ENCODE data around the gene TGFBR3L.

The TGFBR3L gene

GRCh38 chr19:7965259-7965841 is 50.7 kb downstream of the TGFBR3L start:
- TF ChIP-seq, protein P1, sequence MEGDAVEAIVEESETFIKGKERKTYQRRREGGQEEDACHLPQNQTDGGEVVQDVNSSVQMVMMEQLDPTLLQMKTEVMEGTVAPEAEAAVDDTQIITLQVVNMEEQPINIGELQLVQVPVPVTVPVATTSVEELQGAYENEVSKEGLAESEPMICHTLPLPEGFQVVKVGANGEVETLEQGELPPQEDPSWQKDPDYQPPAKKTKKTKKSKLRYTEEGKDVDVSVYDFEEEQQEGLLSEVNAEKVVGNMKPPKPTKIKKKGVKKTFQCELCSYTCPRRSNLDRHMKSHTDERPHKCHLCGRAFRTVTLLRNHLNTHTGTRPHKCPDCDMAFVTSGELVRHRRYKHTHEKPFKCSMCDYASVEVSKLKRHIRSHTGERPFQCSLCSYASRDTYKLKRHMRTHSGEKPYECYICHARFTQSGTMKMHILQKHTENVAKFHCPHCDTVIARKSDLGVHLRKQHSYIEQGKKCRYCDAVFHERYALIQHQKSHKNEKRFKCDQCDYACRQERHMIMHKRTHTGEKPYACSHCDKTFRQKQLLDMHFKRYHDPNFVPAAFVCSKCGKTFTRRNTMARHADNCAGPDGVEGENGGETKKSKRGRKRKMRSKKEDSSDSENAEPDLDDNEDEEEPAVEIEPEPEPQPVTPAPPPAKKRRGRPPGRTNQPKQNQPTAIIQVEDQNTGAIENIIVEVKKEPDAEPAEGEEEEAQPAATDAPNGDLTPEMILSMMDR (IDR thresholded peaks at IDR 0.05; ENCODE audit: borderline replicate concordance, insufficient read depth, low read depth, low read length): no peak
- H3K4me3 ChIP-seq (ENCODE audit: low read depth, low read length): no peak overlapping the region

DNA sequence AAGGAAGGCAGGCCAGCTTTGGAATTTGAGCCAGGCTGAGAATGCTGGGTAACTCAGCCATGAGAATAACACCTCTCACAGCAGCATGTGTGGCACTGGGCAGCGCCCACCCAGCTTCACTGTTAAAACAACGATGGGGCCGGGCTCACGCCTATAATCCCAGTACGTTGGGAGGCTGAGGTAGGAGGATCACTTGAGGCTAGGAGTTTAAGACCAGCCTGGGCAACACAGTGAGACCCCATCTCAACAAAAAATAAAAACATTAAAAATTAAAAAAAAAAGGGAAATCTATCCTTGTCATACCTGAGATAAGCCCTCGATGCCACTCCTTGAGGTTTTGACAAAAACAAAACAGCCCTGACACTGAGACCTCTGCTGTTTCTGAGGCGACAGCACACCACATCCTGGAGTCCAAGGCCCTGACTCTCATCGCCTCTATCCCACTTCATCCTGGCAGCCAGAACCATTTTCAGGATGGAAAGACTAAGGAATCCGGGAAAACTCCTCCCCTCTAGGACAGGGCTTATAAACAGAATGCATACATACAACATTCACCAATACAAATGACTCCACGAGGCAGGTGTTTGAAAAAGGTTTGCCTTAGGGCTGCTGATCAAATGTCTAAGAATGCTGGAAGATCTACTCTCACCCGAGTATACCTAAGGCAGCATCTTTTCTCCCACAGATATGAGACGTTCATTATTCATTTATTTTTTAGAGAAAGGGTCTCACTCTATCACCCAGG is 51.5 kb downstream of the TGFBR3L start:
- H3K4me3 ChIP-seq (ENCODE audit: low read depth, low read length): no peak overlapping the region

GRCh38 chr19:7968008-7968795 is 53.6 kb downstream of the TGFBR3L start:
- no peak overlapping the region for H3K4me3 ChIP-seq (ENCODE audit: low read depth, low read length)

More for the DNA sequence above, 51.5 kb downstream of the TGFBR3L start:
- TF ChIP-seq, protein P1 (IDR thresholded peaks at IDR 0.05; ENCODE audit: borderline replicate concordance, insufficient read depth, low read depth, low read length): no peak

More at GRCh38 chr19:7968008-7968795, 53.6 kb downstream of the TGFBR3L start:
- TF ChIP-seq, protein P1 (IDR thresholded peaks at IDR 0.05; ENCODE audit: borderline replicate concordance, insufficient read depth, low read depth, low read length): no peak
